ENCODE measurements around the gene PTGES. TPM values are rescaled to one million over a fixed set of nuclear protein-coding genes. Genes with fewer than 3 reads are reported as not detected.
A peak's percentile ranks its signal among the peaks of the same experiment; 100 is the strongest.
"Not testable (repeated sequence)": the region's sequence is repeated elsewhere in the genome, so short reads cannot be mapped to it uniquely, and the experiment has no call there.

Gene PTGES
- total and polyA plus RNA-seq, 4 donors: 0.13 to 9.1 (median 2.9) TPM

- H3K9me3 ChIP-seq (ENCODE audit: control insufficient read depth, low read length): no peaks in the 10 kb centered on the region
- DNase-seq: no peak
- no peaks in the 10 kb centered on the region for H3K27me3 ChIP-seq (ENCODE audit: control insufficient read depth in 1 of 2, insufficient read depth in 2 of 2, low read length in 1 of 2)
- no peaks in the 10 kb centered on the region for H3K36me3 ChIP-seq (ENCODE audit: control insufficient read depth in 1 of 2, insufficient read depth in 2 of 2, low read length in 1 of 2)
- H3K4me3 ChIP-seq (ENCODE audit: low read length in 2 of 2): no peak overlapping the region
- H3K27ac ChIP-seq (ENCODE audit: low read depth in 1 of 2, low read length in 2 of 2): no peak overlapping the region
- no peak for ATAC-seq (ENCODE audit: low FRiP score)
- 94 to 96% methylated on average over 6 of the region's 6 CpGs for WGBS, 2 donors
- H3K4me1 ChIP-seq (ENCODE audit: control insufficient read depth in 1 of 2, insufficient read depth in 2 of 2, low read length in 2 of 2): no peaks in the 10 kb centered on the region
- intact Hi-C loops (cut with DNase I): no loop called here
These were observed 3.3 kb upstream of the PTGES start for GRCh38 chr9:129756191-129756590.

- no peaks in the 10 kb centered on the region for H3K27me3 ChIP-seq (ENCODE audit: control insufficient read depth in 1 of 2, insufficient read depth in 2 of 2, low read length in 1 of 2)
- H3K27ac ChIP-seq (ENCODE audit: low read depth in 1 of 2, low read length in 2 of 2): no peak overlapping the region
- H3K4me3 ChIP-seq (ENCODE audit: low read length in 2 of 2): no peak overlapping the region
- no peaks in the 10 kb centered on the region for H3K36me3 ChIP-seq (ENCODE audit: control insufficient read depth in 1 of 2, insufficient read depth in 2 of 2, low read length in 1 of 2)
- intact Hi-C loops (cut with DNase I): no loop called here
- DNase-seq: no peak
- no peak for ATAC-seq (ENCODE audit: low FRiP score)
- 86 to 90% methylated on average over 5 of the region's 5 CpGs for WGBS, 2 donors
- no peaks in the 10 kb centered on the region for H3K4me1 ChIP-seq (ENCODE audit: control insufficient read depth in 1 of 2, insufficient read depth in 2 of 2, low read length in 2 of 2)
- no peaks in the 10 kb centered on the region for H3K9me3 ChIP-seq (ENCODE audit: control insufficient read depth, low read length)
These were observed 2.3 kb upstream of the PTGES start for GRCh38 chr9:129755151-129755550.

GRCh38 chr9:129751841-129752801 lies 721 bp downstream of the PTGES start:
- H3K36me3 ChIP-seq (ENCODE audit: control insufficient read depth in 1 of 2, insufficient read depth in 2 of 2, low read length in 1 of 2): no peaks in the 10 kb centered on the region
- 45 to 48% methylated on average over 31 of the region's 31 CpGs for WGBS, 2 donors
- no peak overlapping the region for H3K27ac ChIP-seq (ENCODE audit: low read depth in 1 of 2, low read length in 2 of 2)
- H3K27me3 ChIP-seq (ENCODE audit: control insufficient read depth in 1 of 2, insufficient read depth in 2 of 2, low read length in 1 of 2): no peaks in the 10 kb centered on the region
- ATAC-seq (ENCODE audit: low FRiP score) (peak; percentile 48), DNase-seq (no peak)
- H3K4me3 ChIP-seq (ENCODE audit: low read length in 2 of 2): no peak overlapping the region
- H3K4me1 ChIP-seq (ENCODE audit: control insufficient read depth in 1 of 2, insufficient read depth in 2 of 2, low read length in 2 of 2): no peaks in the 10 kb centered on the region
- intact Hi-C loops (cut with DNase I): no loop called here
- H3K9me3 ChIP-seq (ENCODE audit: control insufficient read depth, low read length): no peaks in the 10 kb centered on the region

- intact Hi-C loops (cut with DNase I): no loop called here
- Histone ChIP-seq H3K9me3 (ENCODE audit: control insufficient read depth, low read length) (no peaks in the 10 kb centered on the region), H3K27ac (ENCODE audit: low read depth in 1 of 2, low read length in 2 of 2) (no peak overlapping the region), H3K4me3 (ENCODE audit: low read length in 2 of 2) (no peak overlapping the region), H3K4me1 (ENCODE audit: control insufficient read depth in 1 of 2, insufficient read depth in 2 of 2, low read length in 2 of 2) (no peaks in the 10 kb centered on the region), H3K36me3 (ENCODE audit: control insufficient read depth in 1 of 2, insufficient read depth in 2 of 2, low read length in 1 of 2) (no peaks in the 10 kb centered on the region), H3K27me3 (ENCODE audit: control insufficient read depth in 1 of 2, insufficient read depth in 2 of 2, low read length in 1 of 2) (no peaks in the 10 kb centered on the region)
- DNase-seq (no peak), ATAC-seq (ENCODE audit: low FRiP score) (no peak)
- WGBS, 2 donors: 92 to 94% methylated on average over 9 of the region's 9 CpGs
These were observed 2.7 kb downstream of the PTGES start for GRCh38 chr9:129750013-129750638.

GRCh38 chr9:129749575-129749974 lies 3.3 kb downstream of the PTGES start:
- 86 to 88% methylated on average over 6 of the region's 6 CpGs for WGBS, 2 donors
- H3K27ac ChIP-seq (ENCODE audit: low read depth in 1 of 2, low read length in 2 of 2): no peak overlapping the region
- H3K4me3 ChIP-seq (ENCODE audit: low read length in 2 of 2): no peak overlapping the region
- H3K36me3 ChIP-seq (ENCODE audit: control insufficient read depth in 1 of 2, insufficient read depth in 2 of 2, low read length in 1 of 2): no peaks in the 10 kb centered on the region
- intact Hi-C loops (cut with DNase I): no loop called here
- DNase-seq (no peak), ATAC-seq (ENCODE audit: low FRiP score) (no peak)
- no peaks in the 10 kb centered on the region for H3K9me3 ChIP-seq (ENCODE audit: control insufficient read depth, low read length)
- no peaks in the 10 kb centered on the region for H3K4me1 ChIP-seq (ENCODE audit: control insufficient read depth in 1 of 2, insufficient read depth in 2 of 2, low read length in 2 of 2)
- H3K27me3 ChIP-seq (ENCODE audit: control insufficient read depth in 1 of 2, insufficient read depth in 2 of 2, low read length in 1 of 2): no peaks in the 10 kb centered on the region

GRCh38 chr9:129749052-129749451 lies 3.8 kb downstream of the PTGES start:
- H3K27ac ChIP-seq (ENCODE audit: low read depth in 1 of 2, low read length in 2 of 2); DNase-seq; H3K27me3 ChIP-seq (ENCODE audit: control insufficient read depth in 1 of 2, insufficient read depth in 2 of 2, low read length in 1 of 2); H3K36me3 ChIP-seq (ENCODE audit: control insufficient read depth in 1 of 2, insufficient read depth in 2 of 2, low read length in 1 of 2); intact Hi-C loops (cut with DNase I); H3K4me3 ChIP-seq (ENCODE audit: low read length in 2 of 2); ATAC-seq (ENCODE audit: low FRiP score); H3K4me1 ChIP-seq (ENCODE audit: control insufficient read depth in 1 of 2, insufficient read depth in 2 of 2, low read length in 2 of 2); H3K9me3 ChIP-seq (ENCODE audit: control insufficient read depth, low read length): not testable (repeated sequence)
- WGBS, 2 donors: 89 to 97% methylated on average over 4 of the region's 4 CpGs

- H3K36me3 ChIP-seq (ENCODE audit: control insufficient read depth in 1 of 2, insufficient read depth in 2 of 2, low read length in 1 of 2): no peaks in the 10 kb centered on the region
- intact Hi-C loops (cut with DNase I): no loop called here
- no peak overlapping the region for H3K27ac ChIP-seq (ENCODE audit: low read depth in 1 of 2, low read length in 2 of 2)
- H3K9me3 ChIP-seq (ENCODE audit: control insufficient read depth, low read length): no peaks in the 10 kb centered on the region
- H3K4me1 ChIP-seq (ENCODE audit: control insufficient read depth in 1 of 2, insufficient read depth in 2 of 2, low read length in 2 of 2): no peaks in the 10 kb centered on the region
- 85 to 87% methylated on average over 5 of the region's 5 CpGs for WGBS, 2 donors
- no peak overlapping the region for H3K4me3 ChIP-seq (ENCODE audit: low read length in 2 of 2)
- DNase-seq (no peak), ATAC-seq (ENCODE audit: low FRiP score) (no peak)
- no peaks in the 10 kb centered on the region for H3K27me3 ChIP-seq (ENCODE audit: control insufficient read depth in 1 of 2, insufficient read depth in 2 of 2, low read length in 1 of 2)
These were observed 4.6 kb downstream of the PTGES start for GRCh38 chr9:129748249-129748648.

- Histone ChIP-seq H3K4me1 (ENCODE audit: control insufficient read depth in 1 of 2, insufficient read depth in 2 of 2, low read length in 2 of 2) (no peaks in the 10 kb centered on the region), H3K27me3 (ENCODE audit: control insufficient read depth in 1 of 2, insufficient read depth in 2 of 2, low read length in 1 of 2) (no peaks in the 10 kb centered on the region), H3K36me3 (ENCODE audit: control insufficient read depth in 1 of 2, insufficient read depth in 2 of 2, low read length in 1 of 2) (no peaks in the 10 kb centered on the region), H3K9me3 (ENCODE audit: control insufficient read depth, low read length) (no peaks in the 10 kb centered on the region), H3K4me3 (ENCODE audit: low read length in 2 of 2) (no peak overlapping the region), H3K27ac (ENCODE audit: low read depth in 1 of 2, low read length in 2 of 2) (no peak overlapping the region)
- intact Hi-C loops (cut with DNase I): no loop called here
- 76 to 82% methylated on average over 9 of the region's 9 CpGs for WGBS, 2 donors
- DNase-seq: no peak
- no peak for ATAC-seq (ENCODE audit: low FRiP score)
These were observed 6.6 kb downstream of the PTGES start for GRCh38 chr9:129746092-129746777.
